GM18508 (cell line): ENCODE results near the gene PDK3.
A peak's percentile ranks its signal among the peaks of the same experiment; 100 is the strongest.

Experiments used
- ATAC-seq: cut with Tn5 transposase; IDR thresholded peaks from one replicate; pipeline ENCODE4 v1.9.1; 2021; ENCODE audit warnings: moderate number of reproducible peaks; ENCODE audit not compliant: insufficient read depth, unreplicated experiment

Gene PDK3

GRCh38 chrX:24480400-24480865 is 15.3 kb downstream of the PDK3 start:
- peak; percentile 12 for ATAC-seq

- ATAC-seq = no peak
Measured at GRCh38 chrX:24482823-24483415, 17.8 kb downstream of the PDK3 start.

GRCh38 chrX:24483596-24483995 is 18.5 kb downstream of the PDK3 start:
- no peak for ATAC-seq

- no peak for ATAC-seq
Measured at GRCh38 chrX:24485323-24485722, 20.2 kb downstream of the PDK3 start.

GRCh38 chrX:24485976-24486680 is 21.0 kb downstream of the PDK3 start:
- no peak for ATAC-seq

- ATAC-seq = no peak
Measured at GRCh38 chrX:24487571-24487970, 22.5 kb downstream of the PDK3 start.

- ATAC-seq = no peak
Measured at GRCh38 chrX:24491741-24492140, 26.7 kb downstream of the PDK3 start.

- no peak for ATAC-seq
Measured at GRCh38 chrX:24493740-24494581, 28.9 kb downstream of the PDK3 start.

- no peak for ATAC-seq
Measured at GRCh38 chrX:24494647-24495075, 29.6 kb downstream of the PDK3 start.

- ATAC-seq = no peak
Measured at GRCh38 chrX:24495700-24496099, 30.6 kb downstream of the PDK3 start.

- no peak for ATAC-seq
Measured at GRCh38 chrX:24498181-24498580, 33.1 kb downstream of the PDK3 start.

- ATAC-seq = peak; percentile 72
Measured at GRCh38 chrX:24498975-24499374, 33.9 kb downstream of the PDK3 start.

GRCh38 chrX:24506082-24506481 is 41.0 kb downstream of the PDK3 start:
- peak; percentile 66 for ATAC-seq

GRCh38 chrX:24508375-24508774 is 43.3 kb downstream of the PDK3 start:
- no peak for ATAC-seq

- ATAC-seq = peak; percentile 96
Measured at GRCh38 chrX:24513416-24513815, 48.3 kb downstream of the PDK3 start.

GRCh38 chrX:24515447-24515846 is 50.4 kb downstream of the PDK3 start:
- no peak for ATAC-seq

GRCh38 chrX:24520472-24520871 is 55.4 kb downstream of the PDK3 start:
- no peak for ATAC-seq

- ATAC-seq = no peak
Measured at GRCh38 chrX:24525455-24525854, 60.4 kb downstream of the PDK3 start.

- no peak for ATAC-seq
Measured at GRCh38 chrX:24526616-24527015, 61.5 kb downstream of the PDK3 start.

GRCh38 chrX:24528605-24529004 is 63.5 kb downstream of the PDK3 start:
- ATAC-seq = no peak

GRCh38 chrX:24536551-24536950 is 71.5 kb downstream of the PDK3 start:
- no peak for ATAC-seq
